HG03378 (cell line): ENCODE data around the gene PDE6D.
A peak's percentile ranks its signal among the peaks of the same experiment; 100 is the strongest.
"Not testable (repeated sequence)": the region's sequence is repeated elsewhere in the genome, so short reads cannot be mapped to it uniquely, and the experiment has no call there.

ENCODE experiments used
- ATAC-seq: cut with Tn5 transposase; IDR thresholded peaks from one replicate; pipeline ENCODE4 v1.9.1; 2021; ENCODE audit warnings: mild to moderate bottlenecking, moderate library complexity; ENCODE audit not compliant: unreplicated experiment

Gene PDE6D

GRCh38 chr2:231780123-231780908 is 766 bp downstream of the PDE6D start:
- ATAC-seq, result no peak

GRCh38 chr2:231769170-231770136 is 11.6 kb downstream of the PDE6D start:
- peak; percentile 55 for ATAC-seq

GRCh38 chr2:231765496-231765929 is 15.6 kb downstream of the PDE6D start:
- no peak for ATAC-seq

GRCh38 chr2:231764760-231765159 is 16.3 kb downstream of the PDE6D start:
- no peak for ATAC-seq

GRCh38 chr2:231764124-231764523 is 17.0 kb downstream of the PDE6D start:
- ATAC-seq, result no peak

- ATAC-seq, result no peak
Measured at GRCh38 chr2:231761735-231762134, 19.3 kb downstream of the PDE6D start.

- ATAC-seq, result no peak
Measured at GRCh38 chr2:231752061-231752460, 29.0 kb downstream of the PDE6D start.

- no peak for ATAC-seq
Measured at GRCh38 chr2:231751042-231751815, 29.9 kb downstream of the PDE6D start.

- ATAC-seq, result not testable (repeated sequence)
Measured at GRCh38 chr2:231749016-231749415, 32.1 kb downstream of the PDE6D start.

- not testable (repeated sequence) for ATAC-seq
Measured at GRCh38 chr2:231748153-231748896, 32.8 kb downstream of the PDE6D start.

GRCh38 chr2:231745303-231746038 is 35.6 kb downstream of the PDE6D start:
- no peak for ATAC-seq

- ATAC-seq, result no peak
Measured at GRCh38 chr2:231743376-231744116, 37.5 kb downstream of the PDE6D start.

GRCh38 chr2:231737761-231738160 is 43.3 kb downstream of the PDE6D start:
- no peak for ATAC-seq

GRCh38 chr2:231732604-231733003 is 48.5 kb downstream of the PDE6D start:
- ATAC-seq, result no peak

GRCh38 chr2:231727621-231728020 is 53.5 kb downstream of the PDE6D start:
- ATAC-seq, result no peak

- ATAC-seq, result no peak
Measured at GRCh38 chr2:231726276-231726675, 54.8 kb downstream of the PDE6D start.

- ATAC-seq, result no peak
Measured at GRCh38 chr2:231725476-231725875, 55.6 kb downstream of the PDE6D start.

- no peak for ATAC-seq
Measured at GRCh38 chr2:231722721-231723307, 58.3 kb downstream of the PDE6D start.
